ENCODE measurements around the gene USP49. TPM values are rescaled to one million over a fixed set of nuclear protein-coding genes. Genes with fewer than 3 reads are reported as not detected.

USP49 gene
- total RNA-seq, 4 donors from 2014 or later = 0.27 to 2.8 (median 1.1) TPM

DNA sequence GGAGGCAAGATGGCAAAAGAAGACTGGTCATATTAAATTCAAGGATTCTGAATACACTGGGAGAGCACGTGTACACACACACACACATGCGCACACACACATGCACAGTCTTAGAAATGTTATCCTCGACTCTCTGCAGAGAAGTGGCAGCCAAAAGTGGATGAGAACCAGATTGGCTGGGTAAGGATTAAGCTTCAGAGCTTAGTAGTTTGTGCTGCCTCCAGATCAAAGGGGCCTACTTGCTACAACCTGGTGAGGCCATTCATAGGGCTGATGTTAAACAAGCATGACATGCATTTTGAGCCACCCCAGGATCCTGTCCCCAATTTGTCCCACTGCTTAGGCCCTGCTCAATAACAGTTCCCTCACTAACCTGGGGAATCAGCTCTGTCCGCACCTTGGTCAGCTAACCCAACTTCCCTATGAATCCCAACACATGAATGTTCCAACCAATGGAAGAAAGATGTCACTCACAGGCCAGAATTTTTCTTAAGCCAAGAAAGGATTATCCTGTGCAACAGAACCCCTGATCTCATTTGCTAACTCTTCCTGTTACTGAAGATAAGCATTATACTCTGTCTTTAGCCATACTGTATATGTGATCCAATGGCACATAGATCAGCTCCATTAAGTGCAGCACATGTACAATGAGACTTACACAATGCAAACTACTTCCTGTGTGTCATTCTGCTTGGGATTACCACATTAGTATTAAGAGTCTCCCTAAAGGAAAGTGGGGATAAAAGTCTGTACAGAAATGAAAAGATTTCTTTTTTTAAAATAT lies 76.7 kb downstream of the USP49 start:
- H3K27me3 ChIP-seq = no peaks in the 10 kb centered on the region
- no peak overlapping the region for H3K27ac ChIP-seq
- in situ Hi-C loops (cut with MboI; ENCODE audit: low sequenced_read_pairs in 4 of 4) = no loop called here

GRCh38 chr6:41815587-41815986 lies 79.6 kb downstream of the USP49 start:
- Histone ChIP-seq H3K4me3 (no peak overlapping the region), H3K27me3 (no peaks in the 10 kb centered on the region), H3K36me3 (no peaks in the 10 kb centered on the region), H3K4me1 (peaks cover 0 to 17% of the 10 kb centered on the region in 2 donors), H3K27ac (no peak overlapping the region), H3K9me3 (no peaks in the 10 kb centered on the region)
- TF ChIP-seq, protein P1, sequence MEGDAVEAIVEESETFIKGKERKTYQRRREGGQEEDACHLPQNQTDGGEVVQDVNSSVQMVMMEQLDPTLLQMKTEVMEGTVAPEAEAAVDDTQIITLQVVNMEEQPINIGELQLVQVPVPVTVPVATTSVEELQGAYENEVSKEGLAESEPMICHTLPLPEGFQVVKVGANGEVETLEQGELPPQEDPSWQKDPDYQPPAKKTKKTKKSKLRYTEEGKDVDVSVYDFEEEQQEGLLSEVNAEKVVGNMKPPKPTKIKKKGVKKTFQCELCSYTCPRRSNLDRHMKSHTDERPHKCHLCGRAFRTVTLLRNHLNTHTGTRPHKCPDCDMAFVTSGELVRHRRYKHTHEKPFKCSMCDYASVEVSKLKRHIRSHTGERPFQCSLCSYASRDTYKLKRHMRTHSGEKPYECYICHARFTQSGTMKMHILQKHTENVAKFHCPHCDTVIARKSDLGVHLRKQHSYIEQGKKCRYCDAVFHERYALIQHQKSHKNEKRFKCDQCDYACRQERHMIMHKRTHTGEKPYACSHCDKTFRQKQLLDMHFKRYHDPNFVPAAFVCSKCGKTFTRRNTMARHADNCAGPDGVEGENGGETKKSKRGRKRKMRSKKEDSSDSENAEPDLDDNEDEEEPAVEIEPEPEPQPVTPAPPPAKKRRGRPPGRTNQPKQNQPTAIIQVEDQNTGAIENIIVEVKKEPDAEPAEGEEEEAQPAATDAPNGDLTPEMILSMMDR (IDR thresholded peaks at IDR 0.05 in 4 of 5, conservative IDR thresholded peaks at IDR 0.05 in 1 of 5) = no peak
- TF ChIP-seq POLR2A (IDR thresholded peaks at IDR 0.05) = no peak
- in situ Hi-C loops (cut with MboI; ENCODE audit: low sequenced_read_pairs in 4 of 4) (no loop called here), intact Hi-C loops (cut with DNase I; ENCODE audit: low total_unique reads) (no loop called here)
- ATAC-seq = no peak
- no peak for DNase-seq

More for the DNA sequence above, 76.7 kb downstream of the USP49 start:
- H3K36me3 ChIP-seq = no peaks in the 10 kb centered on the region
- TF ChIP-seq, protein P1 (IDR thresholded peaks at IDR 0.05 in 4 of 5, conservative IDR thresholded peaks at IDR 0.05 in 1 of 5) = no peak
- TF ChIP-seq POLR2A (IDR thresholded peaks at IDR 0.05) = no peak
- ATAC-seq (no peak), DNase-seq (no peak)
- H3K4me3 ChIP-seq = no peak overlapping the region
- intact Hi-C loops (cut with DNase I; ENCODE audit: low total_unique reads) = no loop called here
- no peaks in the 10 kb centered on the region for H3K9me3 ChIP-seq
- H3K4me1 ChIP-seq = peaks cover 0 to 12% of the 10 kb centered on the region in 2 donors

GRCh38 chr6:41814629-41815028 lies 80.5 kb downstream of the USP49 start:
- no peak overlapping the region for H3K27ac ChIP-seq
- no peaks in the 10 kb centered on the region for H3K36me3 ChIP-seq
- DNase-seq (no peak), ATAC-seq (no peak)
- in situ Hi-C loops (cut with MboI; ENCODE audit: low sequenced_read_pairs in 4 of 4) (no loop called here), intact Hi-C loops (cut with DNase I; ENCODE audit: low total_unique reads) (no loop called here)
- H3K4me3 ChIP-seq = no peak overlapping the region
- H3K9me3 ChIP-seq = no peaks in the 10 kb centered on the region
- TF ChIP-seq, protein P1 (IDR thresholded peaks at IDR 0.05 in 4 of 5, conservative IDR thresholded peaks at IDR 0.05 in 1 of 5) = no peak
- TF ChIP-seq POLR2A (IDR thresholded peaks at IDR 0.05) = no peak
- no peaks in the 10 kb centered on the region for H3K27me3 ChIP-seq
- H3K4me1 ChIP-seq = peaks cover 0 to 17% of the 10 kb centered on the region in 2 donors

- no peak overlapping the region for H3K4me3 ChIP-seq
- no peaks in the 10 kb centered on the region for H3K27me3 ChIP-seq
- H3K9me3 ChIP-seq = no peaks in the 10 kb centered on the region
- TF ChIP-seq POLR2A (IDR thresholded peaks at IDR 0.05) = no peak
- TF ChIP-seq, protein P1 (IDR thresholded peaks at IDR 0.05 in 4 of 5, conservative IDR thresholded peaks at IDR 0.05 in 1 of 5) = no peak
- intact Hi-C loops (cut with DNase I; ENCODE audit: low total_unique reads) = no loop called here
- in situ Hi-C loops (cut with MboI; ENCODE audit: low sequenced_read_pairs in 4 of 4) = no loop called here
- peaks cover 0 to 17% of the 10 kb centered on the region in 2 donors for H3K4me1 ChIP-seq
- H3K27ac ChIP-seq = no peak overlapping the region
- H3K36me3 ChIP-seq = no peaks in the 10 kb centered on the region
- ATAC-seq = no peak
- no peak for DNase-seq
Measured at GRCh38 chr6:41813956-41814355, 81.2 kb downstream of the USP49 start.
